Suppressor macrophage treated with lipopolysaccharide for 1 hour (primary cell): ENCODE results near the gene ANKRD33B.
"Not testable (repeated sequence)": the region's sequence is repeated elsewhere in the genome, so short reads cannot be mapped to it uniquely, and the experiment has no call there.

Source experiments
- DNase-seq, 3 donors: peaks; one replicate each; pipeline ENCODE4 v3.0.0-alpha.2; 2020 to 2022

The ANKRD33B gene

DNA sequence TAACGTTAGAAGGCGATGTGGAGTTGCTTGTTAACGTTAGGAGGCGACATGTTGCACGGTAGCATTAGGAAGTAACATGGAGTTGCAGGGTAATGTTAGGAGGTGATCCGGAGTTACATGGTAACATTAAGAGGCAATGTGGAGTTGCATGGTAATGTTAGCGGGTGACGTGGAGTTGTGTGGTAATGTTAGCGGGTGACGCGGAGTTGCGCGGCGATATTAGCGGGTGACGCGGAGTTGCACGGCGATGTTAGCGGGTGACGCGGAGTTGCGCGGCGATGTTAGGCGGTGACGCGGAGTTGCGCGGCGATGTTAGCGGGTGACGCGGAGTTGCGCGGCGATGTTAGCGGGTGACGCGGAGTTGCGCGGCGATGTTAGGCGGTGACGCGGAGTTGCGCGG lies 74.9 kb downstream of the ANKRD33B start:
- not testable (repeated sequence) for DNase-seq

GRCh38 chr5:10639846-10640368 lies 76.0 kb downstream of the ANKRD33B start:
- DNase-seq, result no peak

DNA sequence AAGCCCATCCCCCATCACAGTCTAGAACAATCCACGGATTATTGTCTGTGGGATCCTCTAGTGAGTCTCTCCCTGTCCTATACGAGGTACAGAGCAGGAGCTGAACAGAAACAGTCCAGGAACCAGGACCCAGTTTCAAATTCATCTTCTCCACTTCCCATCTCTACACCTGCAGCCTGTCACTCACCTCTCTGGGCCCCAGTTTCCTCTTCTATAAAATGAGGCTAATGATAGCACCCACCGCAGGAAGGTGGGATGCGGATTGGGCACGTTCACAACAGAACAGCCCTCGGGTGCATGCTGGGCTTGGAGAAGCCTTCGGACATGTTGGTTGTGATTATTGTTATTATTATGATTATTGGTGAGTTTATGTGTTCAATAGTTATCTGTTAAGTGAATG lies 78.5 kb downstream of the ANKRD33B start:
- no peak for DNase-seq

DNA sequence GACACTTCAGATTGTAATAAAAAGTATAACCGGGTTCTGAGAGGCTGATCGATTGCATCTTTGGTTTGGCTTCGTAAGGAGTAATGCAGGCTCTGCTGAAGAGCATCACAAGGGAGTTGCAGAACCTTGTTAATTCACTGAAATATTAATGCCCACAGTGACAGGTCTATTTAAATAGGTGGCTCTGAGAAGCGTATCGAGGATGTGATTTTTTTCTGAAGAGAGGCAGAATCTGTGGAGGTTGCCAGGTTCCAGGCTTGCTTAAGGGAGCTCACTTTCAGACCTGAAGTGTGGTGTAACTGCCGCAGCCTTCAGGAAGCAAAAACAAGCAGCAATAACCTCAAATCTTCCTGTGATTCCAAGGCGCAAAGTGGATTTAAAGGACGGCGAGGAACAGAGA lies 80.3 kb downstream of the ANKRD33B start:
- DNase-seq, result no peak

DNA sequence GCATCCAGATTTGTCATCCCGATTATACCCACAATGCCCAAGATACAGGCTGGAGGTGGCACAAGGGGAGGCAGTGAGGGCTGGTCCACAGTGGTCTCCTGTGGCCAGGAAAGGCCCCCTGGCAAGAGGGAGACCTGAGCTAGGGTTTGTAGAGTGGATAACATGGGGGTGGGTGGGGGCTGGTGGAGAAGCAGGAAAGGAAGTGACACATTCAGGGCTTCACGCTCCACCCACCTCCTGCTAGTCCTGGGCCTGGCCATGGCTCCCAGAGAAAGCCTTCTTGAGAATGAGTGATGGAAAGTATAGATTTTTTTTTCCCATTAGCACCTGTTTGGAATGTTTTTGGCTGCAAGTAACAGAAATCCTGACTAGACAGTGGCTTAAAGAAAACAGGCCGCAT lies 81.3 kb downstream of the ANKRD33B start:
- peak in 2 of 3 donors; percentile 32 to 50 for DNase-seq

- no peak for DNase-seq
These were observed 81.8 kb downstream of the ANKRD33B start for GRCh38 chr5:10645671-10646070.

DNA sequence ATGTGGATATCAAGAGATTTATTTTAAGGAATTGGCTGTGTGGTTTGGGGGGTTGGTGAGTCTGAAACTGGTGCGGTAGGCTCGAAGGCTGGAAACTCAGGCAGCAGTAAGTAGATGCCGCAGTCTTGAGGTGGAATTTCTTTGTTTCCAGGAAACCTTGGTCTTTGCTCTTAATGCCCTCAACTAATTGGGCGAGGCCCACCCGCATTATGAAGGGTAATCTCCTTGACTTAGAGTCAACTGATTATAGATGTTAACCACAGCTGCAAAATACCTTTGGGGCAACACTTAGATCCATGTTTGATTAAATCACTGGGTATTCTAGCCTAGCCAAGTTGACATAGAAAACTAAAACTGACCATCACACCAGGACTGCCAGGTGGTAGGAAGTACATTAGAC lies 83.8 kb downstream of the ANKRD33B start:
- DNase-seq, result no peak

- DNase-seq, result no peak
These were observed 85.2 kb downstream of the ANKRD33B start for GRCh38 chr5:10648806-10649665.

DNA sequence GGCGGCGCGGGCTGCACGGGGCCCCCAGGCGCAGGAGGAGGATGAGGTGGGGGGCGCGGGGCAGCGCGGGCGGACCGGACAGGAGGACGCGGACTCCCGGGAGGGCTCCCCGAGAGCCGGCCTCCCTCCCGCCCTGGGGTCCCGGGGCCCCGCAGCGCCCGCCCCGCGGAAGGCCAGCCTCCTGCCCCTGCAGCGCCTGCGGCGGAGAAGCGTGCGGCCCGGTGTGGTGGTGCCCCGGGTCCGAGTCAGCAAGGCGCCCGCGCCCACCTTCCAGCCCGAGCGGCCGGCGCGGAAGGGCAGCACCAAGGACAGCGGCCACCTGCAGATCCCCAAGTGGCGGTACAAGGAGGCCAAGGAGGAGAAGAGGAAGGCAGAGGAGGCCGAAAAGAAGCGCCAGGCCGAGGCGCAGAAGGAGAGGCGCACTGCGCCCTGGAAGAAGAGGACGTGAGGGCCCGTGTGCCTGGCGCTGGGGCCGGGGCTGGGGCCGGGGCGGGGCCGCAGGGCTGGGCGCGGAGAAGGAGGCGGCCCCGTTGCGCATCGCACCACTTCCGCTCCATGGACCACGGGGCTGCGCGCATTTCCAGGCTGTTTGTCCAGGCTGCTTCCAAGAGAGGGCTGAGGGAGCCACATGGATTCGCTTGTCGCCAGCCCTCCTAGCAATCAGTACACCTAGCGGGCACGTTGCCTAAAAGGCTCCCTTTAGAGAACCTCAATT lies 86.0 kb downstream of the ANKRD33B start:
- no peak for DNase-seq

DNA sequence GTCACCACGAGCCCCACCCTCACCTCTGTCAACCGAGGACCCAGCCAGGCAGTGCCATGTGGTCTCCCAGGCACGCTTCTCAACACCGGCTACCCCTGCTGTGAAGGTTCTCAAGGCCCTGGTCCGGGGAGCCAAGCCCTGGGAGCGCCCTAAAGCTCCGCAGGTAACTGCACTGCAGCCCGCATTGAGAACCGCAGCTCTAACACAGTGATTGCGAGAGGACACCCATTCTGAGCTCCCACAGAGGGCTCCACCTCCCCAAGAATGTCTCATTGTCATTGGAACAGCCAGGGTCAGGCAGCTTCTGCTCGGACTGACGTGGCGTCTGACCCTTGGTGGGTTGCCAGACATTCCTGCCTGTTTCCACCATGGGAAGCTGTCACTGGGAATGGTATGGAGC lies 88.3 kb downstream of the ANKRD33B start:
- no peak for DNase-seq

- DNase-seq, result no peak
These were observed 88.7 kb downstream of the ANKRD33B start for GRCh38 chr5:10652606-10653005.

DNA sequence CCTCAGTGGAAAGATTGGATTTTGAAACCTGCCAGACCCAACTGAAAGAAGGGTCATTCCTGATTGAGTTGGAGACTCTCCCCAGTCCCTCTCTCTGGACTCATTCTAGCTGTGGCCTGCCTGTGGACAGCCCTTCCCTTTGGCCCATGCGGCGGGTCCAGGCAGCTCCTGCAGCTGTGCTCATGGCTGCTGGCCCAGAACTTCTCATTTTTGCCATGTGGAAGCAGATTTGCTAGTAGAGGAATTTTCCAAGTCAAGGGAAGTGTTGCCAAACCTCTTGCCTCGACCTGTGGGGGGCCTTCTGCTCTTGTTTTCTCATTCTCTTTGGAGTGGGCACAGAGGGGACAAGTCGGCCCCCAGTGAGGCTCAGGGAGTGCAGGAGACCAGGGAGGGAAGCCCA lies 89.2 kb downstream of the ANKRD33B start:
- peak in 1 of 3 donors; percentile 36 for DNase-seq

GRCh38 chr5:10653751-10654400 lies 90.0 kb downstream of the ANKRD33B start:
- no peak for DNase-seq

DNA sequence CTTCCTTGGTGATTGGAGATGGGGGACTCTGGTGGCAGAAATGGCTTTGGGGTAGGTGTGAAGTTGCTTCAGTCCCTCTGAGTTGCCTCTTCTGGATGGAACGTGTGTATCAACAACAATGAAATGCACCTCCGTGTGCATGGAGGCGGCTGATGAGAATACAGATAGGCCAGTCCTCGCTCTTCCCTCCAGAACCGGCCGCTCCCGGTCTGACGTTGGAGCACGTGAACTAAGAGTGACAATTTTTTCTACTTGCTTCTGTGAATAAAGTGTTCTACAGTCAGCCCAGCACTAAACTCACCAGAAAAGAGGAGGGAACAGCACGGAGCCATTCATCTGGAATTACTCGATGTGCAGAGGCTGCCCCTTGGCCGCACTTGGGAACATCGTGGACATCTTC lies 90.7 kb downstream of the ANKRD33B start:
- no peak for DNase-seq

DNA sequence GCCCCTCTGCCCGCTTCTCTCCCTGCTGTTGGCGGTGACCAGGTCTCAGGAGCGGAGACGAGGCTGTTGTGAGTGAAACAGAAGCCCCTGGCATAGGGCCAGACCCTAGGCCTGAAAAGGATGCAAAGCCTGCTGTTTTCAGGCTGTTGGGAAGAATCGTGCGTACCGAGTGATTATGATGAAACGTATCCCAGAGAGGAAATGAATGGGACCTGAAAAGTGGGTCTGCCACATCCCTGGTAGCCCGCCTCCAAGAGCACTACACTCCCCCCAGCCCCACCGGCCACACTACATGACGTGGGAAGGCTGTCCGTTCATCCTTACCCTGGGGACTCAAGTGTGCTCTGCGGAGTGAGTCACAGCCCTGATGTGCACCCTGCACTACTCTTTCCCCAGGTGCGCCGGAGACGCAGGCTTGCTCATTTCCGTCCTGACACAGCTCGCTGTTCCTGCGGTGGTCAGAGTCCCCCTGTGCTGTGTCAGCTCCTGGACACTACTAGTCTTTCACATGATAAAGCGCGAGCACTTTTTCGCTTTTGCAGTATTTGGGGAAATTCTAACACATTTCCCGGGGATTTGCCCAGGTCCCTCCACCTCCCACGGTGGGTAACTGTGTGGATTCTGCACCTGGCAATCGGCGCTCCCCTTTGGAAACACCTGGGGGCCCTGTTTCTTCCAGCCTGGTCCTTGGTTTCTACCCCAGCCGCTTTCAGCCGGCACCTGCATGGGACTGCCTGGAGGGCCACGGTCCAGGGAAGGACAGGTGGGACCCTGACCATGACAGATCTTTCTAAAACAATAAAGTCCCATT lies 91.5 kb downstream of the ANKRD33B start:
- no peak for DNase-seq

DNA sequence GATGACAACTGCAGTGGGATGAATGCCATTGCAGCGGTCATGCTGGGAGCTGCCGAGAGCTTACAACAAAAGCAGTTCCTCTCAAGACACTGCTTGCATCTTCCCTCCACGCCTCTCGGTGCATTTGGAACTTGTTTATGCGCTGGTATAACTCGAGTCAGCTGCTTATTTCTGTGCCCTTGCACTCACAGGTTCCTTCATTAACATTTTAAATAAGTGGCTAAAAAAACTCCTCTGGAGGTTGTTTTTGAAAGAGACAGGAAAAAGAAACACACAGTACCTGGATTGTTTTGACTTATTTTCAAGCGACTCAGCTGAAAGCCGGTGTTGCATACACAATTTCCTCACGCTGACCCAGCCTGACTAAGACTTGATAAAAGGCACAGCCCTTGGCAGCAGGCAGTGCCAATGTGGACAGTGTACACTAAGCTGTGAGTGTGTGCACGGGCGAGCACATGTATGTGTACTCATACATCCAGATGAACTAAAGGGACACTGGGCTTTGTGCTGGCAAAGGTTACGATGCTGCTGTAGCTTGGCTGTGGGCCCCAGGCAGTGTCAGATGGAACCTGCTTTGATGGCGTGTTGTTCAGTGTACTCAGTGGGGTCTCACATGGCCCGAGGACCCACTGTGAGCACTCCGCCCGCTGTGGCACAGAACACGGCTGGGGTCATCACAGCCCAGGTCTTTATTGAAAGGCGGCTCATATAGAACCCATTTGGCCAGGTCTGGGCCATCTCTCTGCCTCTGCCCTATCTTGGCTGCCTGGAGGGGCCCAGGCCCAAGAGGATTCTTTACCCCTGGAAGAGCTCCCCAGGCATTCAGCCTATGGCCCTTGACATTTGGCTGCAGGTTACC lies 92.3 kb downstream of the ANKRD33B start:
- DNase-seq, result no peak

- DNase-seq, result no peak
These were observed 94.4 kb downstream of the ANKRD33B start for GRCh38 chr5:10658265-10658664.

DNA sequence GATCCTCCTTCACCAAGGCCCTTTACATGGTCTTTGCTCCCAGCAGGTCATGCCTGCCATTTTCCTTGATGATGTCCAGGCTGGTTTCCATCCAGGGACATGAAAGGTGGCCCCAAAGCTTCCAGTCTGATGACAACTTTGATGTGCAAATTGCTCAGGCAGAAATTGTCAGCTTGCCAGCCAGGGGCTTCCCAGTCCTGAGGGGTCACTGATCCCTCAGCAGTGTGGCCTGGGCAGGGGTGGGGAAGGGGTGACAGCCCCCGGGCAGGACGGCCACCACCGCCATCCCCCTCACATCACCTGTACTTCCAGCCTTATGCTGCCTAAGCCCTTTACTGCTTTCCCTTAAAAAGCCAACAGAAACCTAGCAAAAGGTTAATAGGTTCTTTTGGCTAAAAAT lies 96.3 kb downstream of the ANKRD33B start:
- no peak for DNase-seq

GRCh38 chr5:10660720-10661387 lies 97.0 kb downstream of the ANKRD33B start:
- DNase-seq, result no peak

DNA sequence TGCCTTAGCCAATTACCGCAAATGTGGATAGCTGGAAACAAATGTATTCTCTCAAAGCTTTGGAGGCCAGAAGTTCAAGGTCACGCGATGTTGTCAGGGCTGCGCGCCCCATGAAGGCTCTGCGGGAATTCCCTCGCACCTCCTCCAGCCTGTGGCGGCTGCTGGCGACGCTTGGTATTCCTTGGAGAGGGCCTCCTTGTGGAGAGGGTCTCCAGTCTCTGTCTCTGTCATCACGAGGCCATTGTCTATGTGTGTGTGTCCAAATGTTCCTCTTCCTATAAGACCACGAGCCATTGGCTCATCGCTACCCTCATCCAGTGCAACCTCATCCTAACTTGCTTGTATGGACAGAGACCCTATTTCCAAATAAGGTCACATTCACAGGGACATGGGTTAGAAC lies 97.5 kb downstream of the ANKRD33B start:
- no peak for DNase-seq

DNA sequence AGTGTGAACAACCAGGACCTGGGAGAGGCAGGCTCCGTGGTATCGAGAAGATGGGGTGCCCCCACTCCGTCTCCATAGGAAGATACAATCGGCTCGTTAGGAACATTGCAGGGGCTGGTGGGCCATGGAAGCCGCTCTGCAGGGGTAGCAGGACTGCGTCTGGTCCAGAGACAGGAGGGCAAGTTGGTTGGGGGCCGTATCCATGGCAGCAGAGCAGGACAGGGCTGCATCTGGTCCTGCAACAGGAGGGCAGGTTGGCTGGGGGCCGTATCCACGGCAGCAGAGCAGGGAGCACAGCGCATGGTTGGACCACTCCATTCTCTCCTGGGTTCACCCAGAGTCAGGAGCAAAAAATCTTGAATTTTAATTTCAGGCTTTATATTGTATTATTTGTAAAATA lies 98.2 kb downstream of the ANKRD33B start:
- no peak for DNase-seq
